ENCODE measurements around the gene MERTK.

- TF ChIP-seq POLR2A (IDR thresholded peaks at IDR 0.05), result no peak
- TF ChIP-seq EP300 (IDR thresholded peaks at IDR 0.05; ENCODE audit: low read depth), result no peak
- peak in 2 of 5 experiments; percentile 1 to 16 for TF ChIP-seq CTCF (IDR thresholded peaks at IDR 0.05)
These were observed 134.5 kb downstream of the MERTK start for GRCh38 chr2:112032689-112033465.
